Measurements from ENCODE around the gene ARHGEF6.
"Not testable (repeated sequence)": the region's sequence is repeated elsewhere in the genome, so short reads cannot be mapped to it uniquely, and the experiment has no call there.

The ARHGEF6 gene

GRCh38 chrX:136778916-136779315, 1.8 kb downstream of the ARHGEF6 start:
- H3K4me2 ChIP-seq (ENCODE audit: low read depth, low read length, poor library complexity, severe bottlenecking), result no peak overlapping the region
- H3K4me3 ChIP-seq (ENCODE audit: insufficient read depth, low read length, poor library complexity, severe bottlenecking), result no peak overlapping the region
- no peaks in the 10 kb centered on the region for H3K9me3 ChIP-seq (ENCODE audit: insufficient read depth, low read length)
- H3K9me2 ChIP-seq (replicated peaks; ENCODE audit: insufficient read depth, low read length), result no peaks in the 10 kb centered on the region
- no peaks in the 10 kb centered on the region for H3K79me2 ChIP-seq (ENCODE audit: insufficient read depth, low read length)
- H2AFZ ChIP-seq (ENCODE audit: low read depth, low read length, severe bottlenecking), result no peak overlapping the region
- no peaks in the 10 kb centered on the region for H4K20me1 ChIP-seq (ENCODE audit: low read depth, low read length)
- H3K9ac ChIP-seq (ENCODE audit: low read length), result no peak overlapping the region
- H3K36me3 ChIP-seq (ENCODE audit: low read length), result no peaks in the 10 kb centered on the region
- H3K27ac ChIP-seq (ENCODE audit: low read depth, low read length), result no peak overlapping the region
- TF ChIP-seq CTCF (IDR thresholded peaks at IDR 0.05; ENCODE audit: insufficient read depth, low read length, poor library complexity, severe bottlenecking), result no peak
- TF ChIP-seq EZH2phosphoT487 (conservative IDR thresholded peaks at IDR 0.05; ENCODE audit: low read length), result no peak
- H3F3A ChIP-seq (ENCODE audit: insufficient read depth), result no peaks in the 10 kb centered on the region
- H3K27me3 ChIP-seq (ENCODE audit: low read length), result no peaks in the 10 kb centered on the region

- no peak overlapping the region for H2AFZ ChIP-seq (ENCODE audit: low read depth, low read length, severe bottlenecking)
- H3K9me2 ChIP-seq (replicated peaks; ENCODE audit: insufficient read depth, low read length), result no peaks in the 10 kb centered on the region
- no peaks in the 10 kb centered on the region for H3F3A ChIP-seq (ENCODE audit: insufficient read depth)
- no peaks in the 10 kb centered on the region for H3K27me3 ChIP-seq (ENCODE audit: low read length)
- TF ChIP-seq EZH2phosphoT487 (conservative IDR thresholded peaks at IDR 0.05; ENCODE audit: low read length) (no peak), CTCF (IDR thresholded peaks at IDR 0.05; ENCODE audit: insufficient read depth, low read length, poor library complexity, severe bottlenecking) (no peak)
- H3K9ac ChIP-seq (ENCODE audit: low read length), result no peak overlapping the region
- H3K4me3 ChIP-seq (ENCODE audit: insufficient read depth, low read length, poor library complexity, severe bottlenecking), result no peak overlapping the region
- no peak overlapping the region for H3K27ac ChIP-seq (ENCODE audit: low read depth, low read length)
- no peak overlapping the region for H3K4me2 ChIP-seq (ENCODE audit: low read depth, low read length, poor library complexity, severe bottlenecking)
- no peaks in the 10 kb centered on the region for H3K9me3 ChIP-seq (ENCODE audit: insufficient read depth, low read length)
- H4K20me1 ChIP-seq (ENCODE audit: low read depth, low read length), result no peaks in the 10 kb centered on the region
- no peaks in the 10 kb centered on the region for H3K79me2 ChIP-seq (ENCODE audit: insufficient read depth, low read length)
- H3K36me3 ChIP-seq (ENCODE audit: low read length), result no peaks in the 10 kb centered on the region
These were observed 2.7 kb downstream of the ARHGEF6 start for GRCh38 chrX:136778020-136778419.

- TF ChIP-seq EZH2phosphoT487 (conservative IDR thresholded peaks at IDR 0.05; ENCODE audit: low read length) (no peak), CTCF (IDR thresholded peaks at IDR 0.05; ENCODE audit: insufficient read depth, low read length, poor library complexity, severe bottlenecking) (no peak)
- no peaks in the 10 kb centered on the region for H3K79me2 ChIP-seq (ENCODE audit: insufficient read depth, low read length)
- H3K9me2 ChIP-seq (replicated peaks; ENCODE audit: insufficient read depth, low read length), result no peaks in the 10 kb centered on the region
- no peak overlapping the region for H3K27ac ChIP-seq (ENCODE audit: low read depth, low read length)
- no peak overlapping the region for H3K9ac ChIP-seq (ENCODE audit: low read length)
- H3F3A ChIP-seq (ENCODE audit: insufficient read depth), result no peaks in the 10 kb centered on the region
- H3K27me3 ChIP-seq (ENCODE audit: low read length), result no peaks in the 10 kb centered on the region
- H4K20me1 ChIP-seq (ENCODE audit: low read depth, low read length), result no peaks in the 10 kb centered on the region
- no peak overlapping the region for H2AFZ ChIP-seq (ENCODE audit: low read depth, low read length, severe bottlenecking)
- no peaks in the 10 kb centered on the region for H3K36me3 ChIP-seq (ENCODE audit: low read length)
- H3K4me2 ChIP-seq (ENCODE audit: low read depth, low read length, poor library complexity, severe bottlenecking), result no peak overlapping the region
- H3K4me3 ChIP-seq (ENCODE audit: insufficient read depth, low read length, poor library complexity, severe bottlenecking), result no peak overlapping the region
- no peaks in the 10 kb centered on the region for H3K9me3 ChIP-seq (ENCODE audit: insufficient read depth, low read length)
These were observed 7.1 kb downstream of the ARHGEF6 start for GRCh38 chrX:136773648-136774047.

GRCh38 chrX:136771869-136772268, 8.9 kb downstream of the ARHGEF6 start:
- not testable (repeated sequence) for H3K4me3 ChIP-seq (ENCODE audit: insufficient read depth, low read length, poor library complexity, severe bottlenecking); H3K27ac ChIP-seq (ENCODE audit: low read depth, low read length); H3K27me3 ChIP-seq (ENCODE audit: low read length); H2AFZ ChIP-seq (ENCODE audit: low read depth, low read length, severe bottlenecking); H3K79me2 ChIP-seq (ENCODE audit: insufficient read depth, low read length); H3K36me3 ChIP-seq (ENCODE audit: low read length); H3K9me2 ChIP-seq (replicated peaks; ENCODE audit: insufficient read depth, low read length); H3F3A ChIP-seq (ENCODE audit: insufficient read depth); H3K4me2 ChIP-seq (ENCODE audit: low read depth, low read length, poor library complexity, severe bottlenecking); H3K9ac ChIP-seq (ENCODE audit: low read length); H4K20me1 ChIP-seq (ENCODE audit: low read depth, low read length); H3K9me3 ChIP-seq (ENCODE audit: insufficient read depth, low read length)
